ENCODE data around the gene SLC2A13.

Gene SLC2A13

DNA sequence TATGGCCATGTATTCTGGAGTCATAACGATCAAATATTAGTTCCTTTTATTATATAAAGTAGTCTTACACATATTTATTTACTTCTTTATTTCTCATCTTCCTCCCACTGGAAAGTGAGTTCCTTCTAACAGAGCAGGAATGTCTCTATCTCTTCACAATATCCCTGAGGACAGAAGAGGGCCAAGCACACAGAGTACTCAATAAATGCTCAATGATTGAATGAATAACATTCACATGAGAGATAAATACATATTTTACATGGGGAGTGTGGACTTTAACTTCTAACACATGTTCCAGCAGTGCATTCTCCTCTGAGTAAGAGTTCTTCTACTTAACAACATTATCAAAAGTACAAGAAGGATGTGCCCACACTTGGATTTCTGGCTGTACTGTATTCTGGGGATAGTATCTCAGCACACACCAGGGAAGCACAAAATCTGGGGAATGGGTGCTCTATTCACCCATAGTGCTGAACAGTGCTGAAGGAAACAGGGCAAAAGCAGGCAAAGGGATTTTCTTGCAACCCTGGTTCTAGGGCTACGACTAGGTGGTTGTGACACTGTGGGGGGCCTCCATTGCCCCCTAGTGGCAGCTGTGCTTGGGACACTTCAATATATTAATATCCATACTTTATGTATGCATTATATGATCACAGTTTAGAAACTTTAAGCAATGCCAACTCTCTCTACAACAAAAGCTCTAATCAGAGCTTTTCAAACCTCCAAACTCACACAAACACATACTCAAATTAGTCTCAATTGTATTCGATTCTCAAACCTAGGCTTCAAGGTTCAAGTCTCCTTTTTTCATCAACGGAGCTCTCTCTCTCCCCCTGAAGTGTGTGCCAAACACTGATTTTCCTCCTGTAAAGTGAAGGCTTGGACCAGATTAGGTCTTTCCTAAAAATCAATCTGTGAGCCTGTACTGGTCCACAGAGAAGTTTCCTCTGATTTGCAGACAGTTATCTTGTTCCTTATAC lies 115.5 kb downstream of the SLC2A13 start:
- H3K27me3 ChIP-seq (ENCODE audit: low read depth): no peaks in the 10 kb centered on the region
- H3K4me3 ChIP-seq: no peak overlapping the region
- DNase-seq (ENCODE audit: low spot score in 2 of 2): peak; percentile 43 to 76
- in situ Hi-C loops (cut with MboI; ENCODE audit: low sequenced_read_pairs): loop anchor here (25.0 kb wide), 1 partner anchor 228 kb away; no protein-coding TSS in a partner anchor
- H3K36me3 ChIP-seq (replicated peaks): no peaks in the 10 kb centered on the region
- H3K9me3 ChIP-seq: no peaks in the 10 kb centered on the region
- no peaks in the 10 kb centered on the region for H3K4me1 ChIP-seq

DNA sequence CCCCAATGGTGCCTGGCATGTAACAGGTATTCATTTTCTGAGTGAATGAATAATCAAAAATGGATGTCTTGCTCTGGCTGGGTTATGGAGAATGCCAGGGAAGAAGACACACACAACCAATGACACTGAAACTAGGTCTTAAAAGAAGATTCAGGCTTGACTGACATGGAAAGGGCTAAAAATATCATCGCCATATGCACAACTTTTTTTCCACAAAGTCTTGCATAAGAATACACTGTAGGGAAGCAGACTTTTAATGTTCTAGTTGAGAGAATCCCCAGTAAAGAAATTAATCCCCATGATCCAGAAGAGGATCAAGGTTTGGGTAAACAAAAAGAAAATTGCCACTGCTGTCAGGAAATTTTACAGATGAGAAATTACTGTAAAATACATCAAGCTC lies 116.4 kb downstream of the SLC2A13 start:
- Histone ChIP-seq H3K36me3 (replicated peaks) (no peaks in the 10 kb centered on the region), H3K4me1 (no peaks in the 10 kb centered on the region), H3K4me3 (no peak overlapping the region), H3K9me3 (no peaks in the 10 kb centered on the region), H3K27me3 (ENCODE audit: low read depth) (no peaks in the 10 kb centered on the region)
- no peak for DNase-seq (ENCODE audit: low spot score in 2 of 2)
- in situ Hi-C loops (cut with MboI; ENCODE audit: low sequenced_read_pairs): loop anchor here (25.0 kb wide), 1 partner anchor 227 kb away; no protein-coding TSS in a partner anchor

DNA sequence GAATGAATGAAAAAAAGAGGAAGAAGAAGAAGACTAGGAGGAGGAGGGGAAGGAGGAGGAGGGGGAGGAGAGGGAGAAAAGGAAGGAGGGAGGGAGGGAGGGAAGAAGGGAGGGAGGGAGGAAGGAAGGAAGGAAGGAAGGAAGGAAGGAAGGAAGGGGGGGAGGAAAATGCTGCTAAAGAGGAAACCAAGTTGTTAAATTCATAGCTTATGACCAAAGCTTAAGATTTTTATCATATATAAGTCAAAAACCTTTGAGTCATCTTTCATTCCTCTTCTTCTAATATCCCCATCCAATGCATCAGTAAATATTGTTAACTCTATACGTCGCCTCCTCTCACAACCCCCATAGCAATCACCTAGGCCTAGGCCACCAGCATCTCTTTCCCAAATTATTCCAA lies 117.3 kb downstream of the SLC2A13 start:
- no peaks in the 10 kb centered on the region for H3K9me3 ChIP-seq
- DNase-seq (ENCODE audit: low spot score in 2 of 2): no peak
- in situ Hi-C loops (cut with MboI; ENCODE audit: low sequenced_read_pairs): loop anchor here (25.0 kb wide), 1 partner anchor 226 kb away; no protein-coding TSS in a partner anchor
- H3K36me3 ChIP-seq (replicated peaks): no peaks in the 10 kb centered on the region
- H3K27me3 ChIP-seq (ENCODE audit: low read depth): no peaks in the 10 kb centered on the region
- no peak overlapping the region for H3K4me3 ChIP-seq
- no peaks in the 10 kb centered on the region for H3K4me1 ChIP-seq

DNA sequence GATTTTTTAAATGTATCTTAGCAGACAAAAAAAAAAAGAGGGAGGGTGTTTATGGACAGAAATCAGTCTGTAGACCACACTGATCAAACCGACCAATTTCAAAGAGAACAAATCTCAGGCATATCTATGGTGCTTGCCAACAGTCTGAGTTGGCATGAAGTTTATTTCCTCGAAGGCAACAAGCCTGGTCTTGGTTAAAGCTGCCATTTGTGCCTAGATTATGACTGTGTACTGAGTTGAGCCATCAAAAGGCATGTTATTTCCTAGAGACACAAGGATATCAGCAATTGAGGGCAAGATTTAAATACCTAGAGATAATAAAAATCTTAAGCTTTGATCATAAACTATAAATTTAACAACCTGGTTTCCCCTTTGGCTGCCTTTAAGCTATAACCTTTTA lies 119.2 kb downstream of the SLC2A13 start:
- no peak for DNase-seq (ENCODE audit: low spot score in 2 of 2)
- H3K27me3 ChIP-seq (ENCODE audit: low read depth): no peaks in the 10 kb centered on the region
- no peak overlapping the region for H3K4me3 ChIP-seq
- H3K4me1 ChIP-seq: no peaks in the 10 kb centered on the region
- H3K36me3 ChIP-seq (replicated peaks): no peaks in the 10 kb centered on the region
- no peaks in the 10 kb centered on the region for H3K9me3 ChIP-seq
- in situ Hi-C loops (cut with MboI; ENCODE audit: low sequenced_read_pairs): loop anchor here (25.0 kb wide), 1 partner anchor 224 kb away; no protein-coding TSS in a partner anchor

DNA sequence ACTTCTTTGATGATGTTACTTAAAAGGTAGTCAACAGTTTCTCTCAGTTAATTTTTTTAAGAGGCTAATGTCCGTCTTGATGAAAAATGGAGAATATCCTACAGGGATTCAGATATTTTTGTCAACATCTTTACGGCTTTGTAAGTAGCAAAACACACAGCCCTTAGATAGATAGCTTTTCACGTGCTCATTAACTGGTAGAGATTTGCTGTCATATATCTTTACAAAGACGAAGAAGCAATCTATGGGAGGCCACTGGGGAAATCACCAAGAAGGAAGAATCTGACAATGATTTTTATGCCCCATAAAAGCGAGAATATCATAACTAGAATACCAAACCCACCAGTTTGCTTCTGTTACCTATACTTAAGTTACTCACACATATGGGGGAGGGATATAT lies 121.2 kb downstream of the SLC2A13 start:
- in situ Hi-C loops (cut with MboI; ENCODE audit: low sequenced_read_pairs): loop anchor here (25.0 kb wide), 1 partner anchor 222 kb away; no protein-coding TSS in a partner anchor
- no peaks in the 10 kb centered on the region for H3K36me3 ChIP-seq (replicated peaks)
- H3K9me3 ChIP-seq: no peaks in the 10 kb centered on the region
- H3K4me3 ChIP-seq: no peak overlapping the region
- no peak for DNase-seq (ENCODE audit: low spot score in 2 of 2)
- H3K27me3 ChIP-seq (ENCODE audit: low read depth): no peaks in the 10 kb centered on the region
- no peaks in the 10 kb centered on the region for H3K4me1 ChIP-seq

DNA sequence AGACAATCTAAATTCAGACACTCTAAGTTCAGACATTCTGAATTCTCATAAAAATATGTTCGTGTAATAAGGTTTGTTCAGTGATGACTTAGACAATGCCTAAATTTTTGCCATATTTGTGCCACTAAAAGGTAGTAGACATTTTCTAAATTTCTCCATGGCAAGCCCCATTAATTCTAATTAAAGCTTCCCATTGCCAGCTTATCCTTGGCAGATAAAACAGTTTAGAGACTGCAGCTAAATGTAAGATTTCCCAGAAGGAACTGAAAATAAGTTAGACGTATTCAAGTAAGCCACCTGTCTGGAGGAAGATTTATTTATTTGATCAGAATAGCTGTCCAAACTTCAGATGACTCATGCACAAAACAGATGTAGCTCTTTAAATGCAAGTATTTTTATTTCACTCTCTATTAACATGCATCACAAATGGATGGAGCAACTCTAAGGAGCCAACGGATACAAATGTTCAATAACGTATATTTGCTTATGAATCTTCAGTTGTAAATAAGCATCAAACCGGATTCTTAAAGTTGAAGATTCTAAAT lies 130.4 kb downstream of the SLC2A13 start:
- Histone ChIP-seq H3K4me1 (no peaks in the 10 kb centered on the region), H3K4me3 (no peak overlapping the region), H3K9me3 (no peaks in the 10 kb centered on the region), H3K27me3 (ENCODE audit: low read depth) (no peaks in the 10 kb centered on the region), H3K36me3 (replicated peaks) (no peaks in the 10 kb centered on the region)
- in situ Hi-C loops (cut with MboI; ENCODE audit: low sequenced_read_pairs): loop anchor here (25.0 kb wide), 1 partner anchor 213 kb away; no protein-coding TSS in a partner anchor
- DNase-seq (ENCODE audit: low spot score in 2 of 2): no peak

DNA sequence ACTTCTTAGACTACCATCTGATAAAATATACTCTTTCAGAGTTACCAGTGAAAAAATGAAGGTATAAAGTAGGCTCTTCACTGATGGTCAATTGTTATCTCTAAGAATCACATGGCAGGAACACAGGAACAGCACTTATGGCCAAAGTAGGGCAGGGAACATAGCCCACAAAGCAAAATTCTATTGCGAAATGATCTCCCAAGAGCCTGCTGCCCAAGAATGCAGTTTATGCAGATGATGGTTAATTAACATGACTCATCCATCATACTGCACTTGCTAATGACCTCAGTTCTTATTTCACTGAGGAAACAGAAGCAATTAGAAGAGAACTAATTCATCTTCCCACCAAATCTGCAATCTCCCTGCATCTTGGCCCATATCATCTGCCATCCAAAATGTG lies 133.8 kb downstream of the SLC2A13 start:
- H3K9me3 ChIP-seq: no peaks in the 10 kb centered on the region
- H3K36me3 ChIP-seq (replicated peaks): no peaks in the 10 kb centered on the region
- DNase-seq (ENCODE audit: low spot score in 2 of 2): no peak
- H3K27me3 ChIP-seq (ENCODE audit: low read depth): no peaks in the 10 kb centered on the region
- H3K4me3 ChIP-seq: no peak overlapping the region
- in situ Hi-C loops (cut with MboI; ENCODE audit: low sequenced_read_pairs): no loop called here
- no peaks in the 10 kb centered on the region for H3K4me1 ChIP-seq

DNA sequence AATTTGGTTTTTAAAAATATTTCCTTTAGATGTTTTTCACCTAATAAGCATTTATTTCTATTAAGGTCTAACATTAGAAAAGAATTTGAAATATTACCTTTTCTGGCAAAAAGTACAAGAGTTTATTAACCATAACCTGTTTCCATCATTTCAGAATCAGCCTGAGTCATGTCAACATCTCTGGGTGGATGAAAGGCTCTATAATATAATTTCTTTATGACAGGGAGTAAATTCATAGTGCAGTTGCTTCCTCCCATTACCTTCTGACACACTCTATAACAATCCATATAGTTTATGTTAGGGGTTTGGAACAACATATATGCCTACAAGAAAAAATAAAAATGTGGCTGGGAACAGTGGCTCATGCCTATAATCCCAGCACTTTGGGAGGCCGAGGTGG lies 134.5 kb downstream of the SLC2A13 start:
- H3K4me3 ChIP-seq: no peak overlapping the region
- H3K9me3 ChIP-seq: no peaks in the 10 kb centered on the region
- no peaks in the 10 kb centered on the region for H3K27me3 ChIP-seq (ENCODE audit: low read depth)
- no peaks in the 10 kb centered on the region for H3K36me3 ChIP-seq (replicated peaks)
- DNase-seq (ENCODE audit: low spot score in 2 of 2): no peak
- in situ Hi-C loops (cut with MboI; ENCODE audit: low sequenced_read_pairs): no loop called here
- H3K4me1 ChIP-seq: no peaks in the 10 kb centered on the region

DNA sequence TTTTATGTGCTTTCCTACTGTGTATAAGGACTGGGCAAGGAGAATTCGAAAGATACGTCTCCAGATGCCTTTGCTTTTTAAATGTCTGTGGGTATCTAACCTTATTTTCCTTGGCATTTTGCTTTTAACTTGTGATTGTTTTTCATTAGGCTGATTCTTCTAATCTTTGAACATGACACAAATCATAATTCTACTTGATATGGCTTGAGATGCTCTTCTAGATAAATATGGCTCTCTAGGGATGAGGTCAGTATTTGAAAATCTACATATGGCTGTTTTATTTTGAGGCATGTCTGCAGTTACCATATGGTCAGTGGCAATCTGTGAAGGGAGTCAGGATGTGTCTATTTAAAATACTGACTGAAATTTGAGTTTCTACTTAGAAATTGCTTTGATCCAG lies 139.2 kb downstream of the SLC2A13 start:
- Histone ChIP-seq H3K4me1 (no peaks in the 10 kb centered on the region), H3K4me3 (no peak overlapping the region), H3K36me3 (replicated peaks) (no peaks in the 10 kb centered on the region), H3K27me3 (ENCODE audit: low read depth) (no peaks in the 10 kb centered on the region), H3K9me3 (no peaks in the 10 kb centered on the region)
- DNase-seq (ENCODE audit: low spot score in 2 of 2): no peak
- in situ Hi-C loops (cut with MboI; ENCODE audit: low sequenced_read_pairs): no loop called here

DNA sequence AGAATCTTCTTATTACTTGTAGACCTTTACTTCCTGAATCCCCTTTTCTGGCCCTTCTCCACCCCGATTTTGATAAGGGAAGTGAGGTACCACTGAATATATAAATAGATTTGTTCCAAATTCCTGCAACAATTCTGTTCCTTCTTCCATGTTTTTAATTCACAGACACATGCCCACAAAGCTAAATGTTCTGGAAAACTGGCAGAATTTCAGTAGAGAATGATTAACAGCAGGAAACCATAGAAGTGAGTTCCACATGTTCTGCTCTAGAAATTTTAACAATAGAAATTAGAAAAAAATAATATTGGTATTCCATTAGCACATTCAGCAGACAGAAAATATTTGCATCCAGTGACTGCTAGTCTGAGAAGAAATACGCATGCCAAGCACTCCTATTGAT lies 139.6 kb downstream of the SLC2A13 start:
- DNase-seq (ENCODE audit: low spot score in 2 of 2): no peak

DNA sequence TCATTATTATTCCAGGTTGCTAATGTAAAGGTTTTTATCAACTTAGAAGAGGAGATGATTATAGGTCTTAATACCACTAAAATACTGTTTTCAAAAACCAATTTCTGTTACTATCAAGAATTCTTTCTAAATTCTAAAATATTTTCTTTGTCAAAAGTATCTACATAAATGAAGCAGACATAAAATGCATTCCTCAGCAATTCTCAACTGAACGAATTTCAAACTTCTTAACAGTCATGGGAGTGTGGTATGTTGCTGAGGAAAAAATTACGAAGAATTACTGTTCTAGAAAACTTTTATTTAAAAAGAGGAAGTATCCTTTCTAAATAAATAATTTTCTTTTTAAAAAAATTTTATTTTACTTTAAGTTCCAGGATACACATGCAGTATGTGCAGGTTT lies 146.4 kb downstream of the SLC2A13 start:
- Histone ChIP-seq H3K4me1 (no peaks in the 10 kb centered on the region), H3K4me3 (no peak overlapping the region), H3K27me3 (ENCODE audit: low read depth) (no peaks in the 10 kb centered on the region), H3K36me3 (replicated peaks) (no peaks in the 10 kb centered on the region), H3K9me3 (no peaks in the 10 kb centered on the region)
- no peak for DNase-seq (ENCODE audit: low spot score in 2 of 2)
- in situ Hi-C loops (cut with MboI; ENCODE audit: low sequenced_read_pairs): no loop called here

More for the DNA sequence above, 139.6 kb downstream of the SLC2A13 start:
- H3K36me3 ChIP-seq (replicated peaks): no peaks in the 10 kb centered on the region
- no peaks in the 10 kb centered on the region for H3K4me1 ChIP-seq
- in situ Hi-C loops (cut with MboI; ENCODE audit: low sequenced_read_pairs): no loop called here
- H3K27me3 ChIP-seq (ENCODE audit: low read depth): no peaks in the 10 kb centered on the region
- no peaks in the 10 kb centered on the region for H3K9me3 ChIP-seq
- H3K4me3 ChIP-seq: no peak overlapping the region

DNA sequence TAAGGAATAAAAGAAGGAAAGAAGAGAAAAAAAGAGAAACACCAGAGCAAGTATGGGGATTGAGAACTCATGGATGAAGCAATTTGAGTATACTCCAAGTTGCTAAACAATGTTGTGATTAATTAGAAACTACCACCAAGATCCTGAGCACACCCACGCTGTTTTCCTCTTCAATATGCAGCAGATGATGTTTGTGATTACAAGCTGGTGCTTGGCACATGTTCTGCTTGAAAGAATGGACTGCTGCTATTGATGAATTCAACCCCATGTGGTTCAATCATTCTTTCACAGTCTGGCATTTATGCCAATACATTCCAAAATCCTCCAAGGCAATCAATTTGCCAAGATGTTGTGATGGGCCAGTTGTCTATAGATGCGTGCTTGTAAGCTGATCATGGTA lies 146.8 kb downstream of the SLC2A13 start:
- DNase-seq (ENCODE audit: low spot score in 2 of 2): no peak
- H3K36me3 ChIP-seq (replicated peaks): no peaks in the 10 kb centered on the region
- no peak overlapping the region for H3K4me3 ChIP-seq
- H3K4me1 ChIP-seq: no peaks in the 10 kb centered on the region
- no peaks in the 10 kb centered on the region for H3K27me3 ChIP-seq (ENCODE audit: low read depth)
- H3K9me3 ChIP-seq: no peaks in the 10 kb centered on the region
- in situ Hi-C loops (cut with MboI; ENCODE audit: low sequenced_read_pairs): no loop called here

DNA sequence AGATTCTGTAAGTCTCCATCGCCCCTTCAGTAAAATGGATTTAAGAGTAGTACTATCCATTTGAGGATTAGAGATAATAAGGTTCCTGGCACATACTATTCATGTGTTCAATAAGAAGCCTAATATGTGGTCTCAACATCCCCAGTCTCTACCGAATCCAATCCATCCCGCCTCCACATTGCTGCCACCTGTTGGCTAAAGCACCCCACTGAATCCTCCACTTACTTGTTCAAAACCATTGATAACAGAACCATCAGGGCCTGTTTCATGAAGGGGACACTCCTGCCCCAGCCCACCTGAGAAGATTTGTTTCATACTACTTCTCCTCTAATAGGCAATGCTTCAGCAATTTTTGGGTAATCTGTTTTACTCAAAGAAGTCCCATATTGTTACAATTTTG lies 147.5 kb downstream of the SLC2A13 start:
- peak in 1 of 2 experiments; percentile 38 for DNase-seq (ENCODE audit: low spot score in 2 of 2)
- no peaks in the 10 kb centered on the region for H3K27me3 ChIP-seq (ENCODE audit: low read depth)
- H3K4me1 ChIP-seq: no peaks in the 10 kb centered on the region
- no peak overlapping the region for H3K4me3 ChIP-seq
- in situ Hi-C loops (cut with MboI; ENCODE audit: low sequenced_read_pairs): no loop called here
- no peaks in the 10 kb centered on the region for H3K36me3 ChIP-seq (replicated peaks)
- no peaks in the 10 kb centered on the region for H3K9me3 ChIP-seq

DNA sequence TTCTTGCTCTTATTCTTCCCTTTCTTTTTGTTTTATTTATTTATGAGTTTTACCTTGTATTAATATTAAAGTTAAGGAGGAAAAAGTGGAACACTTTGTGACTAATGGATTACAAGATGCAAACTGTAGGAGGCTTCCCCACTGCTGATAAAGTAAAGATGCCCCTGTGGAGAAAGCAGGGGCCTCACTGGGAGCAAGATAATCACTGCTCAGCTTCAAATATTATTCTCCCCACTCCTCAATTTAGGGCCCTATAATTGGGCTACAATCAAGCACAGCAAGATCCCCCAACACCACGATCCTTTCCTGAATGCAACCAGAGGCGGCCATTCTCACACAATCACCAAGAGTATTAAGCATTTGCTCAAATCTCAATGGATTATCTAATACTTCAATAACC lies 149.2 kb downstream of the SLC2A13 start:
- H3K4me1 ChIP-seq: no peaks in the 10 kb centered on the region
- no peak for DNase-seq (ENCODE audit: low spot score in 2 of 2)
- H3K27me3 ChIP-seq (ENCODE audit: low read depth): no peaks in the 10 kb centered on the region
- H3K36me3 ChIP-seq (replicated peaks): no peaks in the 10 kb centered on the region
- H3K4me3 ChIP-seq: no peak overlapping the region
- in situ Hi-C loops (cut with MboI; ENCODE audit: low sequenced_read_pairs): no loop called here
- H3K9me3 ChIP-seq: no peaks in the 10 kb centered on the region
